Activated T-cell treated with anti-CD3 and anti-CD28 coated beads, Interleukin-2, amount 50 U/mL, for 72 hours (primary cell): ENCODE data around the gene GABRB2. TPM values are rescaled to one million over a fixed set of nuclear protein-coding genes. Genes with fewer than 3 reads are reported as not detected.

Experiments used
- ATAC-seq, 2 donors: fragments of 150-1000 bp; cut with Tn5 transposase; replicated peaks in 1 of 2; 2 replicates each; pipeline ENCODE4 v1.10.0; 2021; ENCODE audit warnings: moderate library complexity in 2 of 2, mild to moderate bottlenecking in 1 of 2
- DNase-seq, 2 donors: peaks; one replicate each; pipeline ENCODE4 v3.0.0; 2021 to 2022; ENCODE audit warnings: mixed read lengths in 1 of 2
- H3K27ac Mint-ChIP-seq: one replicate; pipeline ENCODE4 v1.8.0; 2022; ENCODE audit warnings: mild to moderate bottlenecking, moderate library complexity, mixed read lengths
- H3K27me3 Mint-ChIP-seq: one replicate; pipeline ENCODE4 v1.8.0; 2022; ENCODE audit warnings: low read depth, mixed read lengths
- H3K36me3 Mint-ChIP-seq, 2 donors: one replicate each; pipeline ENCODE4 v1.8.0; 2022; ENCODE audit warnings: mixed read lengths in 2 of 2, mild to moderate bottlenecking in 1 of 2; ENCODE audit not compliant: insufficient read depth in 2 of 2
- H3K4me1 Mint-ChIP-seq: one replicate; pipeline ENCODE4 v1.8.0; 2022; ENCODE audit warnings: low read depth, mixed read lengths
- H3K4me3 Mint-ChIP-seq, 2 donors: one replicate each; pipeline ENCODE4 v1.8.0; 2022; ENCODE audit warnings: mild to moderate bottlenecking in 2 of 2, mixed read lengths in 2 of 2, moderate library complexity in 2 of 2
- H3K9me3 Mint-ChIP-seq, 2 donors: one replicate each; pipeline ENCODE4 v1.8.0; 2022; ENCODE audit warnings: mixed read lengths in 2 of 2
- total RNA-seq, 2 donors: library from RNA; stranded (reverse); gene quantifications; one replicate each; pipeline ENCODE4 v1.2.3, GENCODE V29; 2022

Gene GABRB2
- total RNA-seq, 2 donors from 2014 or later = not detected

GRCh38 chr5:161369022-161369421 lies 177.5 kb downstream of the GABRB2 start:
- no peak for ATAC-seq
- Mint-ChIP-seq H3K4me1 (no peaks in the 10 kb centered on the region), H3K27ac (no peak overlapping the region), H3K36me3 (no peaks in the 10 kb centered on the region), H3K27me3 (no peaks in the 10 kb centered on the region), H3K4me3 (no peak overlapping the region), H3K9me3 (peaks cover 0 to 1% of the 10 kb centered on the region in 2 donors)
- no peak for DNase-seq

DNA sequence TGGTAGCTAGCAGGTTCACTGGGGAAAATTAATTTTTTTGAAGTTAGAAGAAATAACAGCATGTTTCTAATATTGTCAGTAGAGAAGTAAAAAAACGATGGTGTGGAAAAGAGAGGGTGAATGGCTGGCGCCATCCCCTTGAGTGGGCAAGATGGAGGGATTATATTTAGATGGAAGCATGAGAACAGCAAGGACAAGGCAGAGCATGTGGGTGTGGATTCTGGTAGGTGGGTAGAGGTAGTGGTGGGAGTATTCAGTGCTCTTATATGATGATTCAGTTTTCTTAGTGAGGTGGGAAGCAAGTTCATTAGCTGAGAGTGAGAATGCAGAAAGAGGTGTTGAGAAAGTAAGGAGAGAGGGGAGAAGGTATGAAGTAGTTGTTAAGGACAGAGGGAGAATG lies 188.1 kb downstream of the GABRB2 start:
- Mint-ChIP-seq H3K36me3 (no peaks in the 10 kb centered on the region), H3K27me3 (no peaks in the 10 kb centered on the region), H3K4me3 (no peak overlapping the region), H3K4me1 (no peaks in the 10 kb centered on the region), H3K27ac (no peak overlapping the region), H3K9me3 (peaks cover 0 to 2% of the 10 kb centered on the region in 2 donors)
- DNase-seq = no peak
- no peak for ATAC-seq

DNA sequence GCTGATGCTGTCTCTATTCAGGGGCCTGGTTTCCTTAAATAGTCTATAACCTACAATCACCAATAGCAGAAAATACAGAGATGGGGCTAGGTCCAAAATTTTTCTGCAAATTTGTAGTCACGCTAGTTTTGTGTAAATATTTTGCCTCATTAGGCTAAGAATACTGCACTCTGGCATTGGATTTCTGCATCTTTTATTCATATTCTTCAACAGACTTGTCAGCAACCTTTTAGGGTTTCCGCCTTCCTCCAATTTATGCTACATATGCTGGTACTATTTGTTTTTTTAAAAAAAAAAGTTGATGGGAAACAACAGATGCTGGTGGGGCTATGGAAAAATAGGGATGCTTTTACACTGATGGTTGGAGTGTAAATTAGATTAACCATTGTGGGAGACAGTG lies 202.3 kb downstream of the GABRB2 start:
- H3K27ac Mint-ChIP-seq = no peak overlapping the region
- H3K36me3 Mint-ChIP-seq = no peaks in the 10 kb centered on the region
- H3K9me3 Mint-ChIP-seq = no peaks in the 10 kb centered on the region
- no peak for DNase-seq
- no peaks in the 10 kb centered on the region for H3K4me1 Mint-ChIP-seq
- no peak overlapping the region for H3K4me3 Mint-ChIP-seq
- H3K27me3 Mint-ChIP-seq = no peaks in the 10 kb centered on the region
- no peak for ATAC-seq

GRCh38 chr5:161342886-161343285 lies 203.6 kb downstream of the GABRB2 start:
- Mint-ChIP-seq H3K36me3 (no peaks in the 10 kb centered on the region), H3K9me3 (no peaks in the 10 kb centered on the region), H3K27me3 (no peaks in the 10 kb centered on the region), H3K4me1 (no peaks in the 10 kb centered on the region), H3K4me3 (no peak overlapping the region), H3K27ac (no peak overlapping the region)
- DNase-seq (no peak), ATAC-seq (no peak)

DNA sequence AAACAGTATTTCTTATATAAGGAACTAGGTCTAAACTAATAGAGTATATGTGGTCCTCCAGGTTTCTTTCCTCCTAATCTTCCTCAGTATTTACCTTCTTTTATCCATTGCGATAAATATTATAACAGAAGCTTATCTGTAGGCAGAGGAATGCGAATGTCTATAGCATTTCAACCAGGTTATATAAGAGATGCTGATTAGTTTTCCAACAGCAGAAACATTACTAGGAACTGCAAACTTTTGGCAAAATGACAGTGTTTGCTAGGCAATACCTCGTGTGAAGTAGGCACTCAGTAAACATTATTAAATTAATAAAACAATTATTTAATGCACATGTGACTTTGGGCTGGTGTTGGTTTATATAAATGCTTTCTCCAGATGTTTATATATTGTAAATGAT lies 206.5 kb downstream of the GABRB2 start:
- Mint-ChIP-seq H3K36me3 (no peaks in the 10 kb centered on the region), H3K27me3 (no peaks in the 10 kb centered on the region), H3K4me1 (no peaks in the 10 kb centered on the region), H3K4me3 (no peak overlapping the region), H3K9me3 (no peaks in the 10 kb centered on the region), H3K27ac (no peak overlapping the region)
- no peak for ATAC-seq
- no peak for DNase-seq

- no peak overlapping the region for H3K27ac Mint-ChIP-seq
- DNase-seq (no peak), ATAC-seq (no peak)
- no peaks in the 10 kb centered on the region for H3K4me1 Mint-ChIP-seq
- no peaks in the 10 kb centered on the region for H3K27me3 Mint-ChIP-seq
- no peaks in the 10 kb centered on the region for H3K36me3 Mint-ChIP-seq
- peaks cover 5 to 7% of the 10 kb centered on the region in 2 donors for H3K9me3 Mint-ChIP-seq
- no peak overlapping the region for H3K4me3 Mint-ChIP-seq
These were observed 213.2 kb downstream of the GABRB2 start for GRCh38 chr5:161333194-161333880.

GRCh38 chr5:161332343-161332742 lies 214.2 kb downstream of the GABRB2 start:
- Mint-ChIP-seq H3K36me3 (no peaks in the 10 kb centered on the region), H3K9me3 (peaks cover 5 to 7% of the 10 kb centered on the region in 2 donors), H3K27me3 (no peaks in the 10 kb centered on the region), H3K27ac (no peak overlapping the region), H3K4me3 (no peak overlapping the region), H3K4me1 (no peaks in the 10 kb centered on the region)
- DNase-seq (no peak), ATAC-seq (no peak)

DNA sequence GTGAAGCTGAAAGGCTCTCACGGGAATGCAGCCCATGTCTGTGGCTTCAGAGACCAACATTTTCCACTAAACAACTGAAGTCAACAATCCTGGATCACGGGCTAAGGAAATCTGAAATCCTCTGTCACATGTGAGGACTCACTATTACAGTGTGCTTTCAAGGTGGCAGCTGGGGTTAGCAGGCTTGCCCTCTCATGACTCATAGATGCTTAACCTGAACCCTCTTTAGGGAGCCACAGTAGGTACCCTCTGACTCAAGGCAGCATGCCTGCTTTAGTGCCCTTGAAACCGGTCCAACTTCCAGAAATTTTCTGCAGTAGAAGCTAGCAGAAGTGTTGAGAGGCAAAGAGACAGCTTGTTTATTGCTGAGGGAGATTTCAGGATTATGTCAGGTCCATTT lies 232.5 kb downstream of the GABRB2 start:
- H3K4me1 Mint-ChIP-seq = no peaks in the 10 kb centered on the region
- ATAC-seq (no peak), DNase-seq (no peak)
- no peak overlapping the region for H3K27ac Mint-ChIP-seq
- no peak overlapping the region for H3K4me3 Mint-ChIP-seq
- H3K9me3 Mint-ChIP-seq = peaks cover 1 to 3% of the 10 kb centered on the region in 2 donors
- H3K36me3 Mint-ChIP-seq = peaks cover 0 to 1% of the 10 kb centered on the region in 2 donors
- no peaks in the 10 kb centered on the region for H3K27me3 Mint-ChIP-seq

DNA sequence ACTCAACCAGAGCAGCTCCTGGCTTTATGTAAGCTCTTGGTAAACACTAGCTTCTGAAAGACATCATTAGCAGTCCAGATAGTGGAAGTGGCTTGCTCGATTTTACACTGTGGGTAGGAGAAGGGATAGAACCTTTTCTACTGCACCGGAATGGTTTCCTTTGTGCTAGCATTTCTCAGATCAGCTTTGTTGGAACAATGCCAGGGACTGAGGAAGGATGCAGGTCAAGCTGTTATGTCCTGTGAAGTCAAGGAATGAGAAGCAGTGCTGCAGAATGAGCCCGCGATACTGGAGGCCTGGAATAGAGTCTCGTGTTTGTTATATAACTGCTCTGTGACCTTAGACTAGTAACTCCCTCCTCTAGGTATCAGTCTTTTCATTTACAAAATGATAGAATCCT lies 233.6 kb downstream of the GABRB2 start:
- ATAC-seq = no peak
- no peak for DNase-seq
- Mint-ChIP-seq H3K4me1 (no peaks in the 10 kb centered on the region), H3K9me3 (peaks cover 6 to 7% of the 10 kb centered on the region in 2 donors), H3K4me3 (no peak overlapping the region), H3K27ac (no peak overlapping the region), H3K36me3 (peaks cover 0 to 1% of the 10 kb centered on the region in 2 donors), H3K27me3 (no peaks in the 10 kb centered on the region)

DNA sequence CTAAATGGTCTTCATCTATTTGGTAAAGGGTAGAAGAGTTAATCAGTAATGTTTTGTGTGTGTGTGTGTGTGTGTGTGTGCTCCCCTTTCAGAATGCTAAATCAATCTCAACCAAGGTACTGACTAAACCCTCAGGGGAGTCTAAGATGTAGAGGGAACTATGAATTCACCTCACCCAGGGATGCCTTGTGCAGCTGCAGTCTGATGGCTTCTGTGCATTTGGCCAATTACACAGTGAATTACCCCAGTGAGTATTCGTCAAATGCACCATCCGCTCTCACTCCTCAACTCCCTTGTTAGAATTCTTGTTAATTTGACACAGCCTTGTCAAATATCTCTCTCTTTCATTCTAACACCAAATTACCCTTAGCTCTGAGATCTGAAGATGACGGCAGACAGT lies 234.6 kb downstream of the GABRB2 start:
- Mint-ChIP-seq H3K4me1 (no peaks in the 10 kb centered on the region), H3K4me3 (no peak overlapping the region), H3K36me3 (peaks cover 0 to 1% of the 10 kb centered on the region in 2 donors), H3K27ac (no peak overlapping the region), H3K27me3 (no peaks in the 10 kb centered on the region), H3K9me3 (peaks cover 6 to 7% of the 10 kb centered on the region in 2 donors)
- DNase-seq = no peak
- ATAC-seq = no peak

DNA sequence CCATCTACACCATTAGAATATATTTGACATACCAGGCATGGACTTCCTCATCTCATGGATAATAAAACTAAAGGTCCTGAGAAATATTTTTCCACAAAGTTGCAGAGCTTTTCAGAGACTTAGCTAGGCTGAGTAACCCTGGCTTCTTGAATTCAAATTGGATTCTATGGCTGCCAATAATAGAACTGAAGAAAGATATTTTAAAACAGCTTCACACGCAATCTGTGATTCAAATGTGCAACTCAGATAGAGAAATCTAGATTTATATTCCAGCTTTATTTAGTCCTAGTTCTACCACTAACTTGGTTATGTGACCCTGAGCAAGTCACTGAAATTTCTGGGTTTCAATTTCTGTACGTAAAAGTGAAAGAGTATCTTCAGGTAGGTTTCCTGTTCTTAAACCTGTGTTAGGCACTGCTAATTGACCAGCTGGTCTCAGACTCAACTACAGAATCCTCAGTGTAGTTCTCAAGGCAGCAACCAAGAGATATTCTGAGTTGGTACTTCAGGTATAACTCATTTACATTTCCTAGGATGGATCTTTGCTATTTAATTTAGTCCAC lies 235.3 kb downstream of the GABRB2 start:
- H3K27me3 Mint-ChIP-seq = no peaks in the 10 kb centered on the region
- H3K27ac Mint-ChIP-seq = no peak overlapping the region

GRCh38 chr5:161306351-161306995 lies 240.1 kb downstream of the GABRB2 start:
- H3K4me3 Mint-ChIP-seq = no peak overlapping the region
- H3K4me1 Mint-ChIP-seq = no peaks in the 10 kb centered on the region
- ATAC-seq (no peak), DNase-seq (no peak)
- no peak overlapping the region for H3K27ac Mint-ChIP-seq
- no peaks in the 10 kb centered on the region for H3K27me3 Mint-ChIP-seq
- H3K9me3 Mint-ChIP-seq = peaks cover 5 to 7% of the 10 kb centered on the region in 2 donors
- peaks cover 0 to 1% of the 10 kb centered on the region in 2 donors for H3K36me3 Mint-ChIP-seq

More for the DNA sequence above, 235.3 kb downstream of the GABRB2 start:
- H3K9me3 Mint-ChIP-seq = peaks cover 6 to 7% of the 10 kb centered on the region in 2 donors
- ATAC-seq (no peak), DNase-seq (no peak)
- H3K4me1 Mint-ChIP-seq = no peaks in the 10 kb centered on the region
- no peak overlapping the region for H3K4me3 Mint-ChIP-seq
- H3K36me3 Mint-ChIP-seq = peaks cover 0 to 1% of the 10 kb centered on the region in 2 donors

DNA sequence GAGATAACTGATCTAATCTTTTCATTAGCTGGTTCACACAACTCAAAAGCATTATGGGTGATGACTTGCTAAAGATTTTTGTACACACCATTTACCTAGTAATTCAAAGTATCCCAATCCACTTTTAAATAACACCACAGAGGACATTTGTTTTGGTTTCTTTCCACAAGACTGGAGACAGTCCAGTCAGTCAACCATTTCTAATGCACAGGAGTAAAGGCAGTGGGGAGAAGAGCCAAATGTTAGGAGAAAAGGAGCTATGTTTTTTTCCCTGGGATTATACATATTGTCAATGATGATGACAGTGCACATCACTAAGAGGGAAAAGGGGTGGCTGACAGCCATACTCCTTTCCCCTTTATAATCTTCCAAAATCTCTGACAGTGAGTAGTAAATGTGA lies 240.9 kb downstream of the GABRB2 start:
- Mint-ChIP-seq H3K4me3 (no peak overlapping the region), H3K36me3 (no peaks in the 10 kb centered on the region), H3K9me3 (peaks cover 4 to 5% of the 10 kb centered on the region in 2 donors), H3K27me3 (no peaks in the 10 kb centered on the region), H3K27ac (no peak overlapping the region), H3K4me1 (no peaks in the 10 kb centered on the region)
- DNase-seq (no peak), ATAC-seq (no peak)
